SK-N-SH (cell line): ENCODE results near the gene ZBED1. TPM values are rescaled to one million over a fixed set of nuclear protein-coding genes. Genes with fewer than 3 reads are reported as not detected.

Source experiments
- CTCF ChIA-PET: fragments of 300-600, 350-600 bp; formaldehyde crosslinking; extraction: SDS; loops from one replicate; lab custom pipeline; 2021; lab: Yijun Ruan, JAX
- POLR2A ChIA-PET: fragments of 350-600 bp; sonication (Branson Sonifier 250); formaldehyde crosslinking; extraction: SDS; loops from one replicate; lab custom pipeline; 2020; ENCODE audit warnings: antibody characterized with exemption, inconsistent platforms; lab: Yijun Ruan, JAX
- DNase-seq: peaks from one replicate; pipeline ENCODE4 v3.0.0; 2012
- H2AFZ ChIP-seq: fragments of 200-600 bp; sonication (generic); 2 replicates; pipeline ENCODE4 v1.8.1; 2016; ENCODE audit warnings: antibody characterized with exemption, mild to moderate bottlenecking, low read depth
- H3F3A ChIP-seq: fragments of 200-600 bp; sonication (generic); replicated peaks from 2 replicates; pipeline ENCODE3; 2016; ENCODE audit warnings: antibody characterized with exemption, mild to moderate bottlenecking; ENCODE audit not compliant: insufficient read depth
- H3K27ac ChIP-seq, 2 experiments: fragments of 200-500 bp in 1 of 2; fragments of 200-600 bp in 1 of 2; sonication (Bioruptor generic) in 1 of 2; sonication (generic), shearing (Covaris generic) in 1 of 2; 2 replicates each; pipeline versions ENCODE4 v1.5.1 to v1.6.1; 2014 to 2016; ENCODE audit warnings: low read depth in 2 of 2, inconsistent platforms in 1 of 2, low read length in 1 of 2, mild to moderate bottlenecking in 1 of 2, mixed read lengths in 1 of 2
- H3K27me3 ChIP-seq: fragments of 200-600 bp; sonication (generic), shearing (Covaris generic); 2 replicates; pipeline ENCODE4 v1.6.1; 2016; ENCODE audit warnings: mixed run types; ENCODE audit not compliant: insufficient read depth
- H3K36me3 ChIP-seq, 2 experiments: fragments of 200-500 bp in 1 of 2; fragments of 200-600 bp in 1 of 2; sonication (Bioruptor generic) in 1 of 2; sonication (generic) in 1 of 2; replicated peaks in 1 of 2; 2 replicates each; pipeline versions ENCODE3 to v1.5.1; 2014 to 2016; ENCODE audit warnings: low read length in 1 of 2, mild to moderate bottlenecking in 1 of 2; ENCODE audit not compliant: insufficient read depth in 2 of 2, control insufficient read depth in 1 of 2
- H3K4me1 ChIP-seq, 2 experiments: fragments of 200-500 bp in 1 of 2; fragments of 200-600 bp in 1 of 2; sonication (Bioruptor generic) in 1 of 2; sonication (generic), shearing (Covaris generic) in 1 of 2; 2 replicates each; pipeline versions ENCODE4 v1.5.1 to v1.6.1; 2014 to 2016; ENCODE audit warnings: low read depth in 1 of 2, low read length in 1 of 2, mixed run types in 1 of 2; ENCODE audit not compliant: insufficient read depth in 2 of 2, control insufficient read depth in 1 of 2
- H3K4me2 ChIP-seq: fragments of 200-600 bp; sonication (generic), shearing (Covaris generic); 2 replicates; pipeline ENCODE4 v1.6.1; 2017; ENCODE audit warnings: mixed run types
- H3K4me3 ChIP-seq, 2 experiments: fragments of 200-500 bp in 1 of 2; fragments of 200-600 bp in 1 of 2; sonication (Bioruptor generic) in 1 of 2; sonication (generic), shearing (Covaris generic) in 1 of 2; 2 replicates each; pipeline versions ENCODE4 v1.5.1 to v1.8.1; 2014 to 2016; ENCODE audit warnings: low read depth in 2 of 2, inconsistent platforms in 1 of 2, low read length in 1 of 2, mild to moderate bottlenecking in 1 of 2, mixed read lengths in 1 of 2, moderate library complexity in 1 of 2
- H3K79me2 ChIP-seq: fragments of 200-600 bp; sonication (generic); 2 replicates; pipeline ENCODE4 v1.8.1; 2017; ENCODE audit warnings: mild to moderate bottlenecking; ENCODE audit not compliant: insufficient read depth
- H3K9ac ChIP-seq: fragments of 200-600 bp; sonication (generic); 2 replicates; pipeline ENCODE4 v1.6.1; 2017; ENCODE audit warnings: mixed run types
- H3K9me2 ChIP-seq: fragments of 200-600 bp; sonication (generic); 2 replicates; pipeline ENCODE4 v1.6.1; 2017; ENCODE audit warnings: mixed run types
- H3K9me3 ChIP-seq: fragments of 200-600 bp; sonication (generic); 2 replicates; pipeline ENCODE4 v1.6.1; 2017; ENCODE audit warnings: mixed run types, mild to moderate bottlenecking, moderate library complexity
- H4K20me1 ChIP-seq: fragments of 200-600 bp; sonication (generic); 2 replicates; pipeline ENCODE4 v1.6.1; 2017; ENCODE audit warnings: mild to moderate bottlenecking, mixed run types; ENCODE audit not compliant: insufficient read depth
- EP300 ChIP-seq, 2 experiments: IDR thresholded peaks; 2 replicates each; pipeline versions ENCODE4 v1.4.0 to v1.6.1; 2012; ENCODE audit warnings: borderline replicate concordance in 1 of 2, low read depth in 1 of 2, low read length in 1 of 2
- EZH2phosphoT487 ChIP-seq: fragments of 200-600 bp; sonication (generic); IDR thresholded peaks from 2 replicates; pipeline ENCODE4 v1.6.1; 2017; ENCODE audit warnings: low read depth, mixed run types, mild to moderate bottlenecking, antibody characterized with exemption, moderate library complexity, borderline replicate concordance
- TAF1 ChIP-seq: IDR thresholded peaks from 2 replicates; pipeline ENCODE4 v1.6.1; 2012; ENCODE audit warnings: low read depth, mild to moderate bottlenecking, low read length, moderate library complexity, borderline replicate concordance
- TCF12 ChIP-seq: IDR thresholded peaks from 2 replicates; pipeline ENCODE4 v1.4.0; 2012
- USF1 ChIP-seq: IDR thresholded peaks from 2 replicates; pipeline ENCODE4 v1.4.0; 2012; ENCODE audit warnings: low read depth, borderline replicate concordance
- YY1 ChIP-seq: IDR thresholded peaks from 2 replicates; pipeline ENCODE4 v1.4.0; 2012; ENCODE audit warnings: low read depth, mild to moderate bottlenecking
- WGBS: methylation state at CpG from one replicate; pipeline ENCODE4 v1.1.6; 2017; ENCODE audit warnings: low lambda C conversion rate; 5-methylcytosine and 5-hydroxymethylcytosine counted together
- polyA plus RNA-seq, 3 experiments: library from polyadenylated mRNA; depleted of rRNA; stranded (reverse); fragments of >200 nt; gene quantifications; 2 replicates each; pipeline ENCODE4 v1.2.3, GENCODE V29; 2012

Gene ZBED1
- polyA plus RNA-seq (2012; rRNA removed): 16.6 and 16.7 TPM in 2 replicates
- 10.1 and 14.9 TPM in 2 replicates for polyA plus RNA-seq (2012; cell fraction: cytosol; rRNA removed)
- 7.2 and 8.4 TPM in 2 replicates for polyA plus RNA-seq (2012; cell fraction: nucleus; rRNA removed)

- WGBS: 0% methylated on average over 1 of the region's 57 CpGs
- CTCF ChIA-PET: no interaction called here
- peak within 1 kb of the TSS; percentile 85; the same call in 1 of the 2 replicates for H2AFZ ChIP-seq
These were observed at the start of gene ZBED1, which contains the start of gene DHRSX for GRCh38 chrX:2500803-2501558. Gene ZBED1 (minus strand): TSS chrX:2500976. CDS start chrX:2490719, 10,257 bp downstream. Gene DHRSX (minus strand): TSS chrX:2500976. CDS start chrX:2500925, 51 bp downstream.

DNA sequence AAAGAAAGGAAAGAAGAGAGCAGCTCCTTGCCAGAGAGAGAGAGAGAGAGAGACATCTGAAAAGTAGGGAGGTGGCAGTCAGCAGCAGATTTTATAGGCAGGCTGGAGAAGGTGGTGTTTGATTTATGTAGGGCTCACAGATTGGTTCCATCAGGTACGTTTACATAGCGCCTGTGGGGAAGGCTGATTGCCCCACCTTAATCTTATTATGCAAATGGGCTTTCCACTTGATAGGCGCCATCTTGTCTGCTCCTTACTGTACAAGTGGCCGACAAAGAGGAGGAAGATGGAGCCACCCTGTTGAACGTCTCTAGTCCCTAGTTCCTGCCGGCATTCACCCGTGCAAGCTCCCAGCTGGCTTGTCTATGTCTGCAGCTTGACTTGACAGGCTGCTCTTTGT lies 49.1 kb upstream of the ZBED1 start:
- DNase-seq: no peak
- no peak overlapping the region for H3K4me3 ChIP-seq
- H3K27ac ChIP-seq: no peak overlapping the region
- ChIA-PET CTCF (no interaction called here), POLR2A (no interaction called here)
- 20% methylated on average over 6 of the region's 7 CpGs for WGBS
- TF ChIP-seq EP300 (IDR thresholded peaks at IDR 0.05; ENCODE audit: borderline replicate concordance in 1 of 2, low read depth in 1 of 2, low read length in 1 of 2): no peak
- no peak for TF ChIP-seq USF1
- H3F3A ChIP-seq: no peaks in the 10 kb centered on the region
- no peak overlapping the region for H3K9ac ChIP-seq
- H3K4me1 ChIP-seq: no peaks in the 10 kb centered on the region
- H3K9me2 ChIP-seq: no peaks in the 10 kb centered on the region
- H4K20me1 ChIP-seq: no peaks in the 10 kb centered on the region
- H3K79me2 ChIP-seq: no peaks in the 10 kb centered on the region
- no peak overlapping the region for H2AFZ ChIP-seq
- H3K9me3 ChIP-seq: no peaks in the 10 kb centered on the region
- no peaks in the 10 kb centered on the region for H3K36me3 ChIP-seq
- H3K27me3 ChIP-seq: peaks cover 61% of the 10 kb centered on the region
- H3K4me2 ChIP-seq: no peak overlapping the region

More at GRCh38 chrX:2500803-2501558, at the start of gene ZBED1, which contains the start of gene DHRSX:
- no peaks in the 10 kb centered on the region for H3K9me2 ChIP-seq
- H3K9me3 ChIP-seq: no peaks in the 10 kb centered on the region
- H4K20me1 ChIP-seq: peaks cover 1% of the 10 kb centered on the region; the same call in 1 of the 2 replicates
- peaks cover 17 to 19% of the 10 kb centered on the region in 2 experiments; a peak in 3 of 4 replicates for H3K4me1 ChIP-seq
- peaks cover 2% of the 10 kb centered on the region for H3F3A ChIP-seq
- peaks cover 44% of the 10 kb centered on the region for H3K79me2 ChIP-seq
- H3K27me3 ChIP-seq: no peaks in the 10 kb centered on the region
- H3K4me3 ChIP-seq: peak within 1 kb of the TSS; percentile 82 to 92
- H3K4me2 ChIP-seq: peak within 1 kb of the TSS; percentile 83
- H3K36me3 ChIP-seq: peaks cover 4 to 9% of the 10 kb centered on the region in 2 experiments
- H3K9ac ChIP-seq: peak within 1 kb of the TSS; percentile 98
- POLR2A ChIA-PET: no interaction called here
- TF ChIP-seq TAF1 (peak; percentile 56; the same call in 1 of the 2 replicates), USF1 (no peak), TCF12 (no peak), YY1 (0 out of 2 replicates have a peak, but pooled peaks have one; percentile 26), EZH2phosphoT487 (no peak)
- peak within 1 kb of the TSS; percentile 44 to 62; a peak in 3 of 4 replicates for H3K27ac ChIP-seq
- DNase-seq: peak; percentile 90
